HG03025 (cell line): ENCODE measurements around the gene KCTD13.
A peak's percentile ranks its signal among the peaks of the same experiment; 100 is the strongest.
"Not testable (repeated sequence)": the region's sequence is repeated elsewhere in the genome, so short reads cannot be mapped to it uniquely, and the experiment has no call there.

Source experiments
- ATAC-seq: cut with Tn5 transposase; IDR thresholded peaks from one replicate; pipeline ENCODE4 v1.9.1; 2021; ENCODE audit warnings: mild to moderate bottlenecking, moderate library complexity; ENCODE audit not compliant: unreplicated experiment, low FRiP score

Gene KCTD13, protein sequence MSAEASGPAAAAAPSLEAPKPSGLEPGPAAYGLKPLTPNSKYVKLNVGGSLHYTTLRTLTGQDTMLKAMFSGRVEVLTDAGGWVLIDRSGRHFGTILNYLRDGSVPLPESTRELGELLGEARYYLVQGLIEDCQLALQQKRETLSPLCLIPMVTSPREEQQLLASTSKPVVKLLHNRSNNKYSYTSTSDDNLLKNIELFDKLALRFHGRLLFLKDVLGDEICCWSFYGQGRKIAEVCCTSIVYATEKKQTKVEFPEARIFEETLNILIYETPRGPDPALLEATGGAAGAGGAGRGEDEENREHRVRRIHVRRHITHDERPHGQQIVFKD

DNA sequence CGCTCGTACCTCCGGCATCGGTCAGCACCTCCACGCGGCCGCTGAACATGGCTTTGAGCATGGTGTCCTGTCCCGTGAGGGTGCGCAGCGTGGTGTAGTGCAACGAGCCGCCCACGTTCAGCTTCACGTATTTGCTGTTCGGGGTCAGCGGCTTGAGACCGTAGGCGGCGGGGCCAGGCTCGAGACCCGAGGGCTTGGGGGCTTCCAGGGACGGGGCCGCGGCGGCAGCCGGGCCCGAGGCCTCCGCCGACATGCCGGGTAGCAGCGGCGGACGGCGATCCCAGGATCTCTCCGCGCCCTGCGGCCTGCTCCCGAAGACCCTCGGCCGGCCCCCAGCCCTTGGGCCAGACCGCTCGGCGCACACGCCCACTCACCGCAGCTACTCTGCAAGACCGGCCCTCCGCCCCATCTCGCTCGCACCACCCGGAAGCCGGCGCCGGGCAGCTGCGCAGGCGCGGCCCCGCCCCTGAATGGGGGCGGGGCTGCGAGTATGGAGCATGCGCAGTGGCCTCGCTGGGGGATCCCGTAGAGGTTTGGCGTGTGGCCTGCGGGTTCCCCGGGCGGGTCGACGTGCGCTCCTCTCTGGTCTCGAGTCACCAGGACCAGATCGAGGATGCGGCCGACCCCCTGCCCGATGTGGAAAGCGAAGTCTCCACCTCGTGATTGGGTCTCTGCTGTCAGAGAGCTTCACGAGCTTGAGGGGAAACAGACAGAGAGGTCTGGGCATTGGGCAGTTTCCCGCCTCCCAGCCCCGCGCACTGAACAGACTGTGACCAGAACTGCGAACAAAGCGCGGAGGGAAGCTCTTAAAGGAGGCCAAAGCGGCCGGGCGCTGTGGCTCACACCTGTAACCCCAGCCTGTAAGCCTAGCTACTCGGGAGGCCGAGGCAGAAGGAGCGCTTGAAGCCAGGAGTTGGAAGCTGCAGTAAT is at the start of gene KCTD13:
Gene KCTD13 (minus strand): TSS at position 446 of the 930 bp plus-strand sequence. CDS start 193 bp downstream, at position 253.
- peak; percentile 74 for ATAC-seq

GRCh38 chr16:29975134-29975538 is 49.1 kb upstream of the KCTD13 start:
- ATAC-seq, result no peak

DNA sequence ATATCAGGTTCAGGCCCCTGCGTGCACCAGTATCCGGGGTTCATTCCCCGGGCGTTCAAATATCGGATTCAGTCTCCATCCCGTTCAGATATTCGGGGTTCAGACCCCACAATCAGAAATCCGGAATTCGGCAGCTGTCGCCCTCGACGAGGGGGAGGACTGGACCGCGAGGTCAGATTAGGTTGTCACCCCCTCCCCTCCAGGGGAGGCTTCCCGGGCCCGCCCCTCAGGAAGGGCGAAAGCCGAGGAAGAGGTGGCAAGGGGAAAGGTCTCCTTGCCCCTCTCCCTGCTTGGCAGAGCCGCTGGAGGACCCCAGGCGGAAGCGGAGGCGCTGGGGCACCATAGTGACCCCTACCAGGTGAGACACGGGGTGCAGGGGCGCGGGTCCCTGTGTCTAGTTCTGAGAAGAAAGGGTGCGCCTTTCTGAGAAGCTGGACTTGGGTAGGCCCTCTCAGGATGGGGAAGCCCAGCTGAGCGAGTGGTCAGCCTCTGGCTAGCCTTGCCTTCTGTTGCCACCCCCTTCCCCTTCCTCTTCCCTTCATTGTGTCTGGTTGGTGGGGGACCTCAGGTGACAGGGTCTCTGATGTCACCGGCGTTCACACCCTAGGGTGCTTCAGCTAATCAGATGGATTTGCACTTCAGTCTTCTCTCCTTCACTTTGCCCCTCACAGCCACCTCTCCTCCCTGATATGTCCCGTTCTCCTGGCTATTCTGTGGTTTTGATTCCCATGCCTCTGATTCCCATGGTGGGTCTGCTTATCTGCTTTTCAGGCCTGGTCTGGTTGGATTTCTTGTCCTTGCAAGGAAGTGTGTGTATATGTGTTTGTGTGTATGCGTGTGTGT is 48.5 kb upstream of the KCTD13 start:
- no peak for ATAC-seq

- ATAC-seq, result peak; percentile 83
Observed at GRCh38 chr16:29973384-29974246, 47.6 kb upstream of the KCTD13 start, which contains the start of gene TAOK2. TSS of gene TAOK2 (plus strand) at chr16:29973868. CDS start at chr16:29977773, 3,905 bp downstream.

- no peak for ATAC-seq
Observed at GRCh38 chr16:29972992-29973383, 47.0 kb upstream of the KCTD13 start.

- ATAC-seq, result no peak
Observed at GRCh38 chr16:29972500-29972899, 46.5 kb upstream of the KCTD13 start.

- ATAC-seq, result no peak
Observed at GRCh38 chr16:29971304-29971703, 45.3 kb upstream of the KCTD13 start.

GRCh38 chr16:29968205-29968604 is 42.2 kb upstream of the KCTD13 start:
- no peak for ATAC-seq

- ATAC-seq, result no peak
Observed at GRCh38 chr16:29963021-29963743, 37.2 kb upstream of the KCTD13 start.

DNA sequence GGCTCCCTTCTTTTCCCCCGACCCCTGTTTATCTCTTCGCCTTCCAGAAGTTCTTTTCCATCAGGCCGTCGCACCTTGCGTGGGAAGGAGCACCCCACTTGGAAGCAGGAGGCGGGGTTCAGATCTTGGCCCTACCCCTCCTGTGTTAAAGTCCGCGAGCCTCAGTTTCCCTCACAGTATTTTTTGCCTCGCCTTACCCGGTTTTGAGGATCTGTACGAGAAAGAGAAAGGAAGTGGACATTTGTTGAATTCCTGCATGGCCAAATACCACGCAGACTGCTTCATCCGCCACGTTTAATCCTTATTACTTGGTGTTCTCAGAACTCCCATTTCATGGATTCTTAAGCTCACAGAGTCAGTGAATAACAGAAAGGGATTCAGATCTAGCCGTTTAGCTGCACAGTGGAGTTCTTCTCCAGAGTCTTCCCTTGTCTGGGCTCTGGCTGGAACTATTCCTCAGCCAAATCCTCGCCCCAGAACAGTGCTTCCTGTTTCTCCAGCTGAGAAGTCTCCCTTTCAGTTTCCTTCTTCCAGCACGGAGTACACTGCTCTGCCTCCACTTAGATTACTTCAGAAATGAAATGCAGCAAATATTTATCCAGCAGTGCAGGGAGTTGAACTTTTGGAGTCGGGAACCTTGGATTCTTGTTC is 36.4 kb upstream of the KCTD13 start:
- peak; percentile 15 for ATAC-seq

DNA sequence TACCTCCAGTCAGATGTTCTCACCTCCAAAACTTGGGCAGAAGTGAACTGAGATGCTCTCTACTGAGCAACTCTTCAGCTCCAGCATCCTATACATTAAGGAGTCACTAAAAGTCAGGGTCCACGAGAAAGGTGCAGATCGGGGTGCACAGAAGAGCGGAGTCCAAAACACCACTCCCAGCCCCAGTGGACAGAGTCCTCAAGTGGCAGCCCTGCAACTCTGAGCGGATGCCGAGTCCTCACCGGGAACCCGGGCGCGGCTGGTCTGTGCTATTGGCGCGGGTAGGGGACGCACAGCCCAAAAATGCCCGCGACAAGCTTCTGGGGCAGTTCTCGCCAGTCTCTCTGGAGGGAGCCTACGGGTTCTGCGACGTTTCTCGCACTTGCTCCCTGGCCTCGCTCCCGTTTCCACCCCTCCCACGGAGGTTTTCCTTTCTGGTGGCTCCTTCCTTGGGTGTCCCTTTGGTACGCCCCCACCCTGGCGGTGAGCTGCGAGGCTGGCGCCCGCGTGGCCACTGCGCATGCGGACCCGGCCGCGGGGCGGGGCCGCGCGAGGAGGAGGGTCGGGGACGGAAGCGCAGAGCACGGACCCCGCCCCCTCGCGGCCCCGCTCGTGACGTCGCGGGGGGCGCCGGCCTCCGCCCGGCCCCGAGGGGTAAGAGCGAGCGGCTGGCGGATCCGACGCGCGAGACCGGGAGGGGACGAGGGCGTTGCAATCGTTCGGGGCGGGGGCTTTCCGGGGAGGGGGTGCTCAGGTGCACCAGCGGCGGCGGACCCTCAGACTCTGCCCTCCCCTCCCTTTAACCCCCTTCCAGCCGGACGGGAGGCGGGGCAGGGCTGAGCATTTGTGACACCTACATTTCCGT is 35.7 kb upstream of the KCTD13 start, which contains the start of gene TMEM219:
Gene TMEM219 (plus strand): TSS at position 601 of the 865 bp plus-strand sequence. CDS start 1,065 bp downstream, outside the sequence.
- peak; percentile 76 for ATAC-seq

- ATAC-seq, result no peak
Observed at GRCh38 chr16:29961127-29961478, 35.1 kb upstream of the KCTD13 start.

- not testable (repeated sequence) for ATAC-seq
Observed at GRCh38 chr16:29959821-29960220, 33.8 kb upstream of the KCTD13 start.

DNA sequence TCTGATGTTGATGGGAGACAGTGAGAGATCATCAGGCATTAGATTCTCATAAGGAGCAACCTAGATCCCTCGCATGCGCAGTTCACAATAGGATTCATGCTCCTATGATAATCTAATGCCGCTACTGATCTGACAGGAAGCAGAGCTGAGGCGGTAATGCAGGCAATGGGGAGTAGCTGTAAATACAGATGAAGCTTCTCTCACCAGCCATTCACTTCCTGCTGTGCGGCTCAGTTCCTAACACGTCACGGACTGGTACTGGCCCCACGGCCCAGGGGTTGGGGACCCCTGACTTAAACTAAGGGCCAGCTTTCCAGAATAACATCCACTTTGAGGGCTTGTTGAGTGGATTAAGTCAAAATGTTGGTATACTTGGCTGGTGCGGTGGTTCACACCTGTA is 33.3 kb upstream of the KCTD13 start:
- no peak for ATAC-seq

DNA sequence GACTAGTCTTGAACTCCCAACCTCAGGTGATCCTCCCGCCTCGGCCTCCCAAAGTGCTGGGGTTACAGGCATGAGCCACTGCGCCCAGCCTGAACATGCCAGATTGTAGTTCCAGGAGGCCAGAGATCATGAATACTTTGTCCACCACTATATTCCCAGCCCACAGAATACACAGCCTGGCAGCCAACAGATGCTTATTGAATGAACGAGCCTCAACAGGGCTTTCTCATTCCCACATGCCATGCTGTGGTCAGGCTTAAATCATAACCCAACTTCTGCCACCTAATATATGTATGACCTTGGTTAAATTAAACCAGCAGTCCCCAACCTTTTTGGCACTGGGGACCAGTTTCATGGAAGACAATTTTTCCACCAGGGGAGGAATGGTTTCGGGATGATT is 32.7 kb upstream of the KCTD13 start:
- ATAC-seq, result no peak

GRCh38 chr16:29951625-29952365 is 25.8 kb upstream of the KCTD13 start:
- no peak for ATAC-seq
